ENCODE data around the gene ZNG1B.
"Not testable (repeated sequence)": the region's sequence is repeated elsewhere in the genome, so short reads cannot be mapped to it uniquely, and the experiment has no call there.

ZNG1B gene

GRCh38 chr2:113502216-113503093, 65.0 kb downstream of the ZNG1B start:
- FAIRE-seq; DNase-seq (ENCODE audit: insufficient read length, low spot score): not testable (repeated sequence)

GRCh38 chr2:113503094-113504042, 65.9 kb downstream of the ZNG1B start:
- FAIRE-seq; DNase-seq (ENCODE audit: insufficient read length, low spot score): not testable (repeated sequence)

- FAIRE-seq; DNase-seq (ENCODE audit: insufficient read length, low spot score): not testable (repeated sequence)
Observed at GRCh38 chr2:113504081-113504480, 66.6 kb downstream of the ZNG1B start.

- not testable (repeated sequence) for FAIRE-seq; DNase-seq (ENCODE audit: insufficient read length, low spot score)
Observed at GRCh38 chr2:113507394-113508140, 70.1 kb downstream of the ZNG1B start.

- not testable (repeated sequence) for FAIRE-seq
Observed at GRCh38 chr2:113508187-113508586, 70.7 kb downstream of the ZNG1B start.

GRCh38 chr2:113510913-113511312, 73.4 kb downstream of the ZNG1B start:
- not testable (repeated sequence) for FAIRE-seq

More at GRCh38 chr2:113508187-113508586, 70.7 kb downstream of the ZNG1B start:
- not testable (repeated sequence) for DNase-seq (ENCODE audit: insufficient read length, low spot score)

GRCh38 chr2:113511859-113512258, 74.4 kb downstream of the ZNG1B start:
- not testable (repeated sequence) for DNase-seq (ENCODE audit: insufficient read length, low spot score); FAIRE-seq

More at GRCh38 chr2:113510913-113511312, 73.4 kb downstream of the ZNG1B start:
- not testable (repeated sequence) for DNase-seq (ENCODE audit: insufficient read length, low spot score)

GRCh38 chr2:113515457-113515856, 78.0 kb downstream of the ZNG1B start:
- not testable (repeated sequence) for FAIRE-seq; DNase-seq (ENCODE audit: insufficient read length, low spot score)

GRCh38 chr2:113515995-113516394, 78.5 kb downstream of the ZNG1B start:
- not testable (repeated sequence) for FAIRE-seq; DNase-seq (ENCODE audit: insufficient read length, low spot score)

- not testable (repeated sequence) for DNase-seq (ENCODE audit: insufficient read length, low spot score); FAIRE-seq
Observed at GRCh38 chr2:113517025-113517424, 79.5 kb downstream of the ZNG1B start.

- not testable (repeated sequence) for DNase-seq (ENCODE audit: insufficient read length, low spot score); FAIRE-seq
Observed at GRCh38 chr2:113520837-113521236, 83.3 kb downstream of the ZNG1B start.

- not testable (repeated sequence) for FAIRE-seq; DNase-seq (ENCODE audit: insufficient read length, low spot score)
Observed at GRCh38 chr2:113521492-113521891, 84.0 kb downstream of the ZNG1B start.

GRCh38 chr2:113524986-113525385, 87.5 kb downstream of the ZNG1B start:
- not testable (repeated sequence) for FAIRE-seq; DNase-seq (ENCODE audit: insufficient read length, low spot score)

GRCh38 chr2:113527350-113528045, 90.0 kb downstream of the ZNG1B start:
- not testable (repeated sequence) for DNase-seq (ENCODE audit: insufficient read length, low spot score); FAIRE-seq

GRCh38 chr2:113528126-113528525, 90.6 kb downstream of the ZNG1B start:
- FAIRE-seq; DNase-seq (ENCODE audit: insufficient read length, low spot score): not testable (repeated sequence)

- not testable (repeated sequence) for DNase-seq (ENCODE audit: insufficient read length, low spot score); FAIRE-seq
Observed at GRCh38 chr2:113528904-113529303, 91.4 kb downstream of the ZNG1B start.

GRCh38 chr2:113532991-113533390, 95.5 kb downstream of the ZNG1B start:
- not testable (repeated sequence) for FAIRE-seq; DNase-seq (ENCODE audit: insufficient read length, low spot score)

GRCh38 chr2:113536573-113536972, 99.1 kb downstream of the ZNG1B start:
- not testable (repeated sequence) for FAIRE-seq; DNase-seq (ENCODE audit: insufficient read length, low spot score)

GRCh38 chr2:113540834-113541203, 103.3 kb downstream of the ZNG1B start:
- DNase-seq (ENCODE audit: insufficient read length, low spot score); FAIRE-seq: not testable (repeated sequence)

Measured in H54 (cell line).